Liver (tissue), 10 donors: Measurements from ENCODE around the gene SERPINB1. TPM values are rescaled to one million over a fixed set of nuclear protein-coding genes. Genes with fewer than 3 reads are reported as not detected.

Source experiments
- DNase-seq: peaks from one replicate; pipeline ENCODE4 v3.0.0-alpha.2; 2017; ENCODE audit warnings: low spot score
- H3K27ac ChIP-seq, 2 donors: one replicate each; pipeline ENCODE4 v1.7.0; 2013; ENCODE audit warnings: inconsistent platforms in 2 of 2, low read length in 2 of 2, control low read depth in 1 of 2, low read depth in 1 of 2, mild to moderate bottlenecking in 1 of 2
- H3K27me3 ChIP-seq, 4 donors: one replicate each; pipeline versions ENCODE4 v1.6.1 to v1.7.0; 2013; ENCODE audit warnings: low read length in 3 of 4, inconsistent platforms in 1 of 4, mild to moderate bottlenecking in 1 of 4, moderate library complexity in 1 of 4; ENCODE audit not compliant: control insufficient read depth in 4 of 4, insufficient read depth in 4 of 4
- H3K36me3 ChIP-seq, 4 donors: one replicate each; pipeline versions ENCODE4 v1.6.1 to v1.7.0; 2013; ENCODE audit warnings: low read length in 3 of 4, mild to moderate bottlenecking in 3 of 4, low read depth in 1 of 4, moderate library complexity in 1 of 4; ENCODE audit not compliant: control insufficient read depth in 4 of 4, insufficient read depth in 3 of 4
- H3K4me1 ChIP-seq, 4 donors: one replicate each; pipeline versions ENCODE4 v1.6.1 to v1.7.0; 2013; ENCODE audit warnings: low read length in 3 of 4, mild to moderate bottlenecking in 3 of 4, moderate library complexity in 1 of 4; ENCODE audit not compliant: control insufficient read depth in 4 of 4, insufficient read depth in 4 of 4
- H3K4me3 ChIP-seq, 3 donors: one replicate each; pipeline versions ENCODE4 v1.6.1 to v1.7.0; 2013; ENCODE audit warnings: low read length in 3 of 3, control low read depth in 1 of 3, low read depth in 1 of 3, mild to moderate bottlenecking in 1 of 3
- H3K9ac ChIP-seq, 2 donors: one replicate each; pipeline ENCODE4 v1.7.0; 2013; ENCODE audit warnings: low read length in 2 of 2, mild to moderate bottlenecking in 2 of 2, moderate library complexity in 2 of 2, control low read depth in 1 of 2, low read depth in 1 of 2
- H3K9me3 ChIP-seq, 4 donors: one replicate each; pipeline versions ENCODE4 v1.6.1 to v1.7.0; 2013; ENCODE audit warnings: low read length in 3 of 4; ENCODE audit not compliant: control insufficient read depth in 4 of 4
- EGR1 ChIP-seq, 2 donors: IDR thresholded peaks; 2 replicates each; pipeline ENCODE4 v1.6.1; 2016 to 2018; ENCODE audit warnings: antibody characterized with exemption in 2 of 2, low read depth in 2 of 2
- FOXA1 ChIP-seq: IDR thresholded peaks from 2 replicates; pipeline ENCODE4 v1.6.1; 2016; ENCODE audit warnings: antibody characterized with exemption
- GABPA ChIP-seq, 2 donors: IDR thresholded peaks in 1 of 2; conservative IDR thresholded peaks in 1 of 2; 2 replicates each; pipeline ENCODE4 v1.6.1; 2016; ENCODE audit warnings: antibody characterized with exemption in 2 of 2, mild to moderate bottlenecking in 1 of 2, moderate library complexity in 1 of 2
- JUND ChIP-seq, 2 donors: IDR thresholded peaks; 2 replicates each; pipeline ENCODE4 v1.6.1; 2016; ENCODE audit warnings: antibody characterized with exemption in 2 of 2
- NR2F2 ChIP-seq: IDR thresholded peaks from 2 replicates; pipeline ENCODE4 v1.6.1; 2016; ENCODE audit warnings: antibody characterized with exemption
- RAD21 ChIP-seq, 2 donors: IDR thresholded peaks; 2 replicates each; pipeline ENCODE4 v1.6.1; 2016; ENCODE audit warnings: antibody characterized with exemption in 2 of 2, mild to moderate bottlenecking in 2 of 2
- RXRA ChIP-seq, 2 donors: IDR thresholded peaks; 2 replicates each; pipeline ENCODE4 v1.6.1; 2017 to 2018; ENCODE audit warnings: antibody characterized with exemption in 2 of 2, mild to moderate bottlenecking in 1 of 2
- TAF1 ChIP-seq: conservative IDR thresholded peaks from 2 replicates; pipeline ENCODE4 v1.6.1; 2016; ENCODE audit warnings: antibody characterized with exemption, mild to moderate bottlenecking
- WGBS: extraction: QIAGEN DNeasy Blood & Tissue Kit; methylation state at CpG from one replicate; pipeline ENCODE4 v1.1.7; 2013; 5-methylcytosine and 5-hydroxymethylcytosine counted together
- polyA plus RNA-seq, 2 donors: library from polyadenylated mRNA; stranded (reverse) in 1 of 2; unstranded in 1 of 2; fragments of 200-250 nt in 1 of 2; fragments of >200 nt in 1 of 2; fragmentation: Nextera tagmentation in 1 of 2; extraction: Ambion mirVana in 1 of 2; gene quantifications; one replicate each; pipeline versions ENCODE4 v1.2.1 to v1.2.3, GENCODE V29; 2013 to 2015
- small RNA-seq: library from RNA; depleted of rRNA; stranded (forward); fragments of <200 nt; gene quantifications from one replicate; pipeline ENCODE3, GENCODE V24; 2014
- total RNA-seq, 2 donors: library from RNA; depleted of rRNA; stranded (reverse); fragments of >200 nt; gene quantifications; one replicate each; pipeline ENCODE4 v1.2.3, GENCODE V29; 2014
- TF ChIP-seq, protein P1 (sequence below): IDR thresholded peaks from 2 replicates; pipeline ENCODE4 v1.6.1; 2016; ENCODE audit warnings: antibody characterized with exemption
- TF ChIP-seq, protein P2 (sequence below): IDR thresholded peaks from 2 replicates; pipeline ENCODE4 v1.6.1; 2016; ENCODE audit warnings: antibody characterized with exemption
- donor health status: healthy.
- donor health status: healthy.
- donor health status: healthy.
- donor health status: healthy.
- donor health status: healthy.

SERPINB1 gene
- total and polyA plus RNA-seq, 4 donors: 12.5 to 34.3 (median 18.6) TPM

DNA sequence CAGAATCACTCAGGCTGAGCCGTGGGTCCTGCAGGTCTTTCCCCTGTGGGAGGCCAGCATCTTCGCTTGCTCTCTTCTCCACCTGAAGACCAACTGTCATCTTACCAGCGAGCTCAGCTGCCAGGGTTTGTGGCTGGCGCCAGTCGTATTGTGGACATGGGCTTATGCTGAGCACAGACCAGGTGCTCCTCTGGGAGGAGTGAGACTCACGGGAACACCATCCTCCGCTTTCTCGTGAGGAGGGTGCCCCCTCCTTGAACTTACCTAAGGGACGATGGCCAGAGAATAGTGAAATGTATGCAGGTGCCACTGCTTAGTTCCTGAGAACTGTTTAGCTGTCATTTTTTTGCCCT is 59.3 kb downstream of the SERPINB1 start:
- Histone ChIP-seq H3K27me3 (no peaks in the 10 kb centered on the region), H3K9ac (no peak overlapping the region), H3K4me1 (no peaks in the 10 kb centered on the region), H3K9me3 (no peaks in the 10 kb centered on the region), H3K27ac (no peak overlapping the region), H3K4me3 (no peak overlapping the region), H3K36me3 (peaks cover 2 to 28% (median 22%) of the 10 kb centered on the region in 4 donors)
- TF ChIP-seq TAF1 (no peak), NR2F2 (no peak), JUND (IDR thresholded peaks at IDR 0.05) (no peak), RAD21 (IDR thresholded peaks at IDR 0.05) (no peak), FOXA1 (no peak), GABPA (IDR thresholded peaks at IDR 0.05 in 1 of 2, conservative IDR thresholded peaks at IDR 0.05 in 1 of 2) (no peak), RXRA (IDR thresholded peaks at IDR 0.05) (no peak), EGR1 (IDR thresholded peaks at IDR 0.05; ENCODE audit: low read depth in 2 of 2) (no peak)
- TF ChIP-seq, protein P1, sequence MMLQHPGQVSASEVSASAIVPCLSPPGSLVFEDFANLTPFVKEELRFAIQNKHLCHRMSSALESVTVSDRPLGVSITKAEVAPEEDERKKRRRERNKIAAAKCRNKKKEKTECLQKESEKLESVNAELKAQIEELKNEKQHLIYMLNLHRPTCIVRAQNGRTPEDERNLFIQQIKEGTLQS: no peak
- TF ChIP-seq, protein P2, sequence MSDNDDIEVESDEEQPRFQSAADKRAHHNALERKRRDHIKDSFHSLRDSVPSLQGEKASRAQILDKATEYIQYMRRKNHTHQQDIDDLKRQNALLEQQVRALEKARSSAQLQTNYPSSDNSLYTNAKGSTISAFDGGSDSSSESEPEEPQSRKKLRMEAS: no peak
- peak; percentile 30 for DNase-seq
- 96% methylated on average over 9 of the region's 9 CpGs for WGBS

Small RNA genes within 50 kb of the gene (small RNA-seq; reads per million reads assigned to genes)
- gene MIR4645: 0.29 reads per million, percentile 25 among the genes with 10 or more reads in this experiment

Other genes starting within 250 kb of the SERPINB1 start
- gene MYLK4, start 90.9 kb downstream of the SERPINB1 start, total RNA-seq: under 1 TPM; 0.59 to 0.65 TPM
- gene MYLK4, start 90.9 kb downstream of the SERPINB1 start, polyA plus RNA-seq: under 1 TPM; 0.07 to 0.18 TPM
- 10 to 100 TPM; 27.8 to 32.7 TPM for gene WRNIP1, start 76.5 kb downstream of the SERPINB1 start, total RNA-seq
- 10 to 100 TPM in 1 of 2 donors, 1 to 10 TPM in 1; 10.0 to 20.0 TPM for gene WRNIP1, start 76.5 kb downstream of the SERPINB1 start, polyA plus RNA-seq
- gene SERPINB9, start 61.4 kb upstream of the SERPINB1 start, total RNA-seq: 1 to 10 TPM; 4.7 to 5.1 TPM
- 1 to 10 TPM; 2.2 to 4.0 TPM for gene SERPINB9, start 61.4 kb upstream of the SERPINB1 start, polyA plus RNA-seq
- 10 to 100 TPM; 24.0 to 31.2 TPM for gene SERPINB6, start 129.7 kb upstream of the SERPINB1 start, total RNA-seq
- 10 to 100 TPM; 32.3 to 32.4 TPM for gene SERPINB6, start 129.7 kb upstream of the SERPINB1 start, polyA plus RNA-seq
- gene NQO2, start 158.0 kb upstream of the SERPINB1 start, total RNA-seq: 100 to 1,000 TPM in 1 of 2 donors, 10 to 100 TPM in 1; 11.5 to 124 TPM
- gene NQO2, start 158.0 kb upstream of the SERPINB1 start, polyA plus RNA-seq: 100 to 1,000 TPM in 1 of 2 donors, 10 to 100 TPM in 1; 61.7 to 127 TPM
- gene RIPK1, start 226.6 kb upstream of the SERPINB1 start, total RNA-seq: 10 to 100 TPM; 14.0 to 27.2 TPM
- 10 to 100 TPM in 1 of 2 donors, 1 to 10 TPM in 1; 6.7 to 12.6 TPM for gene RIPK1, start 226.6 kb upstream of the SERPINB1 start, polyA plus RNA-seq